Left hindlimb (tissue), 1 donor: ENCODE data around the gene UQCRC2.
"Not testable (repeated sequence)": the region's sequence is repeated elsewhere in the genome, so short reads cannot be mapped to it uniquely, and the experiment has no call there.

ENCODE experiments used
- DNase-seq: peaks from one replicate; pipeline ENCODE4 v3.0.0-alpha.2; 2018

The UQCRC2 gene

DNA sequence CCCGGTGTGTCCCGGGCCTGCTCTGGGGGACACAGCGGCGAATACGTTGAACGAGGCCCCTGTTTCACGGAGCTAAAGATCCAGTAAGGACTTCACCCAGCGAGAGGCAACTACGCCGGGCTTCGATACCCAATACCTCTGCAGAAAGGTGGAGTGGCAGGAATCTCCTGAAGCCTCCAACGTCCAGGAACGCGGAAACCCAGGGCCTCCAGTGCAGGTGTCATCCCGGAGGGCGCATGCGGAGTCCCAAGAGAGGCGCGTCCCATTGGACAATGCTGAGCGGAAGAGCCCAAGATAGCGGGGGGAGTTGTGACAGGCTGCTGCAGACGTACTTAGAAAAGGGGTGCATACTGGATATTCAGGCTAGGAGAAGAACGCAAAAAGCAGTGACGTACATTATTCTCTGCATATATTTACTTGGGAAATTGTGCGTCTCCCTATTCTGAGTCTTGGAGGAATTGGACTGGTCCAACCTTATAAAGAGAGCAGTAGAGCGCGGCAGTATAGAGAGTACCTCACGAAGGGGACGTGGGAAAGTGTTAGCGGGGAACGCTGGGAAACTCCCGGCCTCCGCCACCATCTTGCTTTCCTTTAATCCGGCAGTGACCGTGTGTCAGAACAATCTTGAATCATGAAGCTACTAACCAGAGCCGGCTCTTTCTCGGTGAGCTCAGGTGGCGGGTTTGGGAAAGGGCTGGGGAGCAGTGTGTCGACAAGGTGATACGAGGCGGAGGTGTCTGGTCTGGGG lies at the start of gene UQCRC2:
Gene UQCRC2 (plus strand): TSS at position 569 of the 748 bp plus-strand sequence. CDS start 63 bp downstream, at position 632.
- DNase-seq = peak; percentile 89

DNA sequence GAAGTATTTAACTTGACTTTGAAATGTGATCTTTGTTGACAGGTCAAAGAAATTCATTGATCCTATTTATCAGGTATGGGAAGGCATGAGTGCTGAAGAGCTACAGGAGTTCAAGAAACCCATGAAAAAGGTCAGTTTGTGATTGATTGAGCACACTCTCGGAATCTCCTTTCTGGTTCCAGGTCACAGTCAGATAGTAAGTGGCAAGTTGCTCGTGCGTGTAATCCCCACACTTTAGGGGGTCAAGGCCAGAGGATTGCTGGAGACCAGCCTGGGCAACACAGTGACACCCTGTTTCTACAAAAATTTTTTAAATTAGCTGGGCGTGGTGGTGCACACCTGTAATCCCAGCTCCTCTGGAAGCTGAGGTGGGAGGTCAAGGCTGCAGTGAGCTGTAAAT lies 20.5 kb upstream of the UQCRC2 start:
- not testable (repeated sequence) for DNase-seq

DNA sequence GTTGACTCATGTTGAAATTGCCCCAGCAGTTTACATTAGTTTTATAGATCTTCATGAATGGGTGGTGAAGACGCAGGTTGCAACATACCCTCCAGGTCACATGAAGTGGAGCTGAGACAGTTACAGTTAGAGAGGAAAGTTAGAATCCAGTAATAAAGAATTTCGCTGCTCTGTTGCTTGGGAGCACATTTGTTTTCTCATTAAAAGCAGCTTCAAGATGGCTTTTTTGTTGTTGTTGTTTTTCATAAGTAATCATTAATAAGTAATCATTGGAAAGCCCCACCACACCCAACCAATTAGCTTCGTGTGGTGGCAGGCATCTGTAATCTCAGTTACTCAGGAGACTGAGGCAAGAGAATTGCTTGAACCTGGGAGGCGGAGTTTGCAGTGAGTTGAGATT lies 19.8 kb upstream of the UQCRC2 start:
- not testable (repeated sequence) for DNase-seq

GRCh38 chr16:21933790-21934189 lies 19.4 kb upstream of the UQCRC2 start:
- DNase-seq = not testable (repeated sequence)

- DNase-seq = not testable (repeated sequence)
Measured at GRCh38 chr16:21936216-21936615, 16.9 kb upstream of the UQCRC2 start.

GRCh38 chr16:21937336-21937829 lies 15.8 kb upstream of the UQCRC2 start:
- DNase-seq = no peak

- DNase-seq = no peak
Measured at GRCh38 chr16:21940570-21940969, 12.6 kb upstream of the UQCRC2 start.

GRCh38 chr16:21943571-21943970 lies 9.6 kb upstream of the UQCRC2 start:
- DNase-seq = no peak

DNA sequence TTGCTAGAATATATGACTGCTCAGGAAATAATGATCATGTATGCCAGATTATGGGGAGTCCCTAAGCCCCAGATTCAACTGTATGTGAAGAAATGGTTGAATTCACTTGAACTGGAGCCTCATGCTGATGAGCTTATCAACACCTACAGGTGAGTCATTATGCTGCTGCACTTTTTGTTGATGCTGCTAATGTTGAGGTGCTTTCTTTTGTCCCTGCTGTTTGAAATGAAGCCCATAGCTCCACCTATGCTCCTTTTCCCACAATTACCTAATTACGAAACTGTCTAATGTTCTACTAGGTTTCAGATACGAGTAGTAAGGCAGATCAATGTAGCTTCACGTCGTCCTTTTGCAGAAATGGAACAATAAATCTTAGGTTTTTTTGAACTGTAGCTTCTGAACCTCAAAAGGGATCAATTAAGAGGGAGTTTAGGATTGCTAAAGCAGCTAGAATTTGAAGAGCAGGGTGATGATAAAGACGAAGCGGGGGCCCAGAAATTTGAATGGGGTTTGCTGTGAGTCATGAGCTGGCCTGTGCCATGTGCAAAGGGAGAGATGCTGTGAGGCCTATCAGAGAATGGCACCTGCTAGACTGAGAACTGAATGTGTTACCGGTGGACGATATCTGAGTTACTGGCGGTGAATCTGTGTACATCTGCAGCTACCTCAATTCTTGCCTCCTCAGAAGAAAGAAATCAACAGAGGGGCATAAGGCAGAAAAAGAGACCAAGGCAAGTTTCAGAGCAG lies 6.1 kb upstream of the UQCRC2 start:
- DNase-seq = no peak

DNA sequence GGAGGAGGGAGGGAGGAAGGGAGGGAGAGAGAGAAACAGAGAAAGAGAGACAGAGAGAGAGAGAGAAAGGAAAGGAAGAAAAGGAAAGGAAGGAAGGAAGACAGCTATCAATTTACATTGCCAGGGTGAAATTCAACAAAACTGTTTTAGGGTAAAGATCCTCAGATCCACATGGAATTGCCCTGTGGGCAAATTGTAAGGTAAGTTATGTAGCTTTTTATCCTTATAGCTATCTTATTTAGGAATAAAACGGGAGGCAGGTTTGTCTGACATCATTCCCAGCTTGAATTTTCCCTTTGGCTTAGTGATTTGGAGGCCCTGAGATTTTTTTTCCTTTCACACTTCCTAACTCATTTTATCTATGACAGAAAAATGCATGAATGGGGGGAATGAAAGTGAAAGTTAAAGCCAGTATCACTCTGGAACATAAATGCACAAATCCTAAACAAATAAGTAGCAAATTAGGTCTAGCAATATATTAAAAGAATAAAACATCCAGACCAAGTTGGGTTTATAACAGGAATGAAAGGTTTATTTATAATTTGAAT lies 3.4 kb upstream of the UQCRC2 start:
- DNase-seq = no peak

DNA sequence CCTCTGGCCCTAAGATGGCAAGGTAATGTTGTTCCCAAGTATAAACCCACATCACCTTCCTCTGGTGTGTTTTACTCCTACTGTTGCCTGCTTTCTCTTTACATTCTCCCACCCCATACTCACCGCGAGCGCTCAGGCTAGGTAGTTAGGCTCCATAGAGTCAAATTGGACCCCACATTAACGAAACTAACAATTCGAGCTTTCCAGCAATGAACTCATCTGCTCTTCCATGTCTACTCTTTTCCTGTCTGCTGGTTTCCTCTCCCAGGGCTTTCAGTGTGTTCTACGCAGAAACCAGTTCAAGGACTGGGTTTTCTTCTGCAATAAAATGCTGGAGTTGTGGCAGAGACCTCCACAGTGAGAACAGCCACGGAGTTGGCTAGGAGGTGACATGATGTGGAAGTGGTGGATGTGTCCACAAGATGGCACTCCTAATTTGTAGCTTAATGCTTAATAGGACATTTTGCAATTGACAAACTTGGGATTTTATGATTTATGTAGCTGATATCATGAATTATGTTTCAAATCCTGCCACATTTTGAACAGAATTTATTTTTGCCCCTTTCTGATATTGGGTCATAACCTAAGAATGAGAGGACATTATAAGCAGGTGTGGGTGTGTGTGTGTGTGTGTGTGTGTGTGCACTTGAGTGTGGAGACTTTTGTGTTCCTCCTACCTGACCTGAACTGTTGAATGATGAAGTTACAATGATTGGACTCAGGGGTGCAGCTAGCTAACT lies 2.2 kb upstream of the UQCRC2 start:
- no peak for DNase-seq

- DNase-seq = peak; percentile 84
Measured at GRCh38 chr16:21952040-21952792, 945 bp upstream of the UQCRC2 start.

DNA sequence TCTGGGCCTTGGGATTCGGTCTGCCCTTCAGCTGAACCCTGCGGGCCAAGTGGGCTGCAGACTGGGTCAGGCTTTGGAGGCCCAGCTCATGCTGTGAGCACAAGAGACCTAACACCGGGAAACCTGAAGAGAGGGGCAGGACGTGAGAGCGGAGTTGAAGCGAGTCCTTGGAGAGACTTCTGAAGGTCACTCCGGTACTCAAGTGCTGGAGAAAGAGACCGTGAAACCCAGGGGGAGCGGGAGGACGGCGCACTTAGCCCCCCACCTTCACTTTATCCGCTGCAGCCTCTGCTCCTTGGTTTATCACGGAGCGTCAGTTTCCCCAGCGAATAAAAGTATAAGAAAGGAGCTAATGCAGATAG lies 361 bp downstream of the UQCRC2 start:
- no peak for DNase-seq

DNA sequence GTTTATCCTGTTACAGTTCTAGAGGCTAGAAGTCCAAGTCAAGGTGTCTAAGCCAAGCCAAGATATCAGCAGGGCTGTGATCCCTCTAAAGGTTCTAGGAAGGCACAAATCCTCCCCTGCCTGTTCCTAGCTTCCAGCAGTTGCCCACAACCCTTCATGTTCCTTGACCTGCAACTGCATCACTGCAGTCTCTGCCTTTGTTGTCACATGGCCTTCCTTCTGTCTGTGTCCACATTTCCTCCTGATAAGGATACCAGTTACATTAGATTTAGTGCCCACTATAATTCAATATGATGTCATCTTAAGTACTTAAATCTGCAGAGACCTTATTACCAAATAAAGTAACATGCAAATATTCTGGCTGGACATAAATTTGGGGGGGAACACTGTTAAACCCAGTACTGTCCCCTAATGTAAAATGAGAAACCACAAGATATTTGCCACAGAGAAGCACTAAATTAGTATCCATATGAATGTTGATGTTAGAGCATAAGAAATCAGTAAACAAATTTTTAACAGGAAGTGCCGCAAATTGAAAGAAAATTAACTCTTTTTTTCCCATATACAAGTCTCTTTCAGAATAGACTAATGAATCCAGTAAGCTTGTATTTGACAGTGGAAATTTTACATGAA lies 4.7 kb downstream of the UQCRC2 start:
- no peak for DNase-seq

DNA sequence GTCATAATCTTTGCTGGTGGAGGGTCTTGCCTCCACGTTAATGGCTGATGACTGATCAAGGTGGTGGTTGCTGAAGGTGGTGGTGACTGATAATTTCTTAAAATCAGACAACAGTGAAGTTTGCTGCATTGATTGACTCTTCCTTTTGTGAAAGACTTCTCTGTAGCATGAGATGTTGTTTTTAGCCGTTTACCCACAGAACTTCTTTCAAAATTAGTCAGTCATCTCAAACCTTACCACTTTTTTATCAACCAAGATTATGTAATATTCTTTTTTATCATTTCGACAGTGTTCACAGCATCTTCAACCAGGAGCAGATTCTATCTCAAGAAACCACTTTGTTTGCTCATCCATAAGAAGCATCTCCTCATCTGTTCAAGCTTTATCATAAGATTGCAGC lies 5.9 kb downstream of the UQCRC2 start:
- no peak for DNase-seq

GRCh38 chr16:21962475-21962874 lies 9.3 kb downstream of the UQCRC2 start:
- no peak for DNase-seq

DNA sequence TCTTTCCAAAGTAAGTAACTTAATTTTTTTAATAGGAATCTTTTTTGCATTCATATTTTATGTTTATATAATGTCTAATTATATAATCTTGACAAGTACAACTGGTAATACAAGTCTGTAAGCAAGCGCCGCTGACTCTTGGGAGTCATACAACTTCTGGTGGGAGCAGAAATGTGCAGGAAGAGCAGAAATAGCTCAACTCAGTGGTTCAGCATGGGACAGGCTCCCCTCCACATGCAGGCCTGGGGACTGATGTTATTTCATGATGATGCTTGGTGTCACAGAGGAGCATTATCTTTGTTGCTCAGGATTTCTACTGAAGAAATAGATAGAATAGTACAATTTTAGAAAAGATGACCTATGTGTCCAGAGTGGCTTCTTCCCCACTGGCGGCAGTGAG lies 10.7 kb downstream of the UQCRC2 start:
- no peak for DNase-seq

- no peak for DNase-seq
Measured at GRCh38 chr16:21964353-21964752, 11.2 kb downstream of the UQCRC2 start.

- no peak for DNase-seq
Measured at GRCh38 chr16:21971856-21972255, 18.7 kb downstream of the UQCRC2 start.

- no peak for DNase-seq
Measured at GRCh38 chr16:21973945-21974344, 20.8 kb downstream of the UQCRC2 start.

GRCh38 chr16:21980032-21980431 lies 26.9 kb downstream of the UQCRC2 start:
- no peak for DNase-seq

DNA sequence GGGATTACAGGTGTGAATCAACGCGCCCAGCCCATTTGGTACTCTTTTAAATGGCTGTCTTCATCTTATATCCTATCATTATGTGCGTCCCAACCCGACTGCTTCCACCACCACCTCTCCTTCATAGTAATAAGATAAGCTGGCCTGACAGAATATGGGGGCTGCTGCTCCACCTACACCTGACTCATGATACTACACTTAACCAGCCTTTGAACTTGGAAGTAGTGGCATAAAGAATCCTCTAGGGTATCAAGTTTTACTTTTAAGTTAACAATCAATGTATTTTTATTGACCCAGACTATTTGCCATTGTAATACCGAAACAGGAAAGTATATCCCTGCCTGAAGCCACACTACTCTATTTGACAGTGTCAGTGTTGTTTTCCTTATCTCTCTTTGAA lies 28.9 kb downstream of the UQCRC2 start:
- DNase-seq = no peak
